Uterus (tissue), 2 donors: ENCODE data around the gene NUP42.
"Not testable (repeated sequence)": the region's sequence is repeated elsewhere in the genome, so short reads cannot be mapped to it uniquely, and the experiment has no call there.

ENCODE experiments used
- POLR2A ChIP-seq, 2 donors: fragments of 450-650 bp; IDR thresholded peaks; one replicate each; pipeline ENCODE4 v1.6.1; 2016; ENCODE audit warnings: antibody characterized with exemption in 2 of 2, mild to moderate bottlenecking in 1 of 2, moderate library complexity in 1 of 2
- TF ChIP-seq, protein P1 (sequence below), 4 experiments: fragments of 200-600 bp in 2 of 4; fragments of 450-650 bp in 2 of 4; sonication (generic) in 2 of 4; IDR thresholded peaks; one replicate each; pipeline ENCODE4 v1.5.1; 2016 to 2019; ENCODE audit warnings: antibody characterized with exemption in 4 of 4, mild to moderate bottlenecking in 2 of 4, moderate library complexity in 1 of 4

- TF ChIP-seq, protein P1, sequence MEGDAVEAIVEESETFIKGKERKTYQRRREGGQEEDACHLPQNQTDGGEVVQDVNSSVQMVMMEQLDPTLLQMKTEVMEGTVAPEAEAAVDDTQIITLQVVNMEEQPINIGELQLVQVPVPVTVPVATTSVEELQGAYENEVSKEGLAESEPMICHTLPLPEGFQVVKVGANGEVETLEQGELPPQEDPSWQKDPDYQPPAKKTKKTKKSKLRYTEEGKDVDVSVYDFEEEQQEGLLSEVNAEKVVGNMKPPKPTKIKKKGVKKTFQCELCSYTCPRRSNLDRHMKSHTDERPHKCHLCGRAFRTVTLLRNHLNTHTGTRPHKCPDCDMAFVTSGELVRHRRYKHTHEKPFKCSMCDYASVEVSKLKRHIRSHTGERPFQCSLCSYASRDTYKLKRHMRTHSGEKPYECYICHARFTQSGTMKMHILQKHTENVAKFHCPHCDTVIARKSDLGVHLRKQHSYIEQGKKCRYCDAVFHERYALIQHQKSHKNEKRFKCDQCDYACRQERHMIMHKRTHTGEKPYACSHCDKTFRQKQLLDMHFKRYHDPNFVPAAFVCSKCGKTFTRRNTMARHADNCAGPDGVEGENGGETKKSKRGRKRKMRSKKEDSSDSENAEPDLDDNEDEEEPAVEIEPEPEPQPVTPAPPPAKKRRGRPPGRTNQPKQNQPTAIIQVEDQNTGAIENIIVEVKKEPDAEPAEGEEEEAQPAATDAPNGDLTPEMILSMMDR (IDR thresholded peaks at IDR 0.05), result not testable (repeated sequence)
- not testable (repeated sequence) for TF ChIP-seq POLR2A (IDR thresholded peaks at IDR 0.05)
These were observed 11.9 kb downstream of the NUP42 start for GRCh38 chr7:23193650-23194227.
